SK-N-SH treated with all-trans-retinoic acid at 6 μM for 48 hours (cell line): ENCODE data around the gene NFYA.

Source experiments
- ARNTL ChIP-seq: fragments of 450-650 bp; formaldehyde crosslinking; IDR thresholded peaks from 2 replicates; pipeline ENCODE4 v1.5.0; 2020; ENCODE audit warnings: low read depth, mild to moderate bottlenecking, moderate library complexity, borderline replicate concordance
- CREB5 ChIP-seq: fragments of 250-450 bp; sonication (Bioruptor Pico); IDR thresholded peaks from 2 replicates; pipeline ENCODE4 v1.5.1; 2020; ENCODE audit warnings: low read depth, mild to moderate bottlenecking, moderate library complexity
- GLIS3 ChIP-seq: fragments of 250-450 bp; sonication (Bioruptor Pico); IDR thresholded peaks from 2 replicates; pipeline ENCODE4 v1.5.0; 2020; ENCODE audit warnings: mild to moderate bottlenecking, moderate library complexity
- OSR1 ChIP-seq: fragments of 250-450 bp; sonication (Bioruptor Pico); IDR thresholded peaks from 2 replicates; pipeline ENCODE4 v1.8.0; 2022; ENCODE audit warnings: moderate library complexity, mild to moderate bottlenecking, inconsistent platforms
- PATZ1 ChIP-seq: fragments of 250-450 bp; sonication (Bioruptor Pico); IDR thresholded peaks from 2 replicates; pipeline ENCODE4 v1.8.0; 2020; ENCODE audit warnings: mild to moderate bottlenecking, moderate library complexity, borderline replicate concordance
- POU6F1 ChIP-seq: fragments of 250-450 bp; sonication (Bioruptor Pico); IDR thresholded peaks from 2 replicates; pipeline ENCODE4 v1.8.0; 2021; ENCODE audit warnings: low read depth, mild to moderate bottlenecking, moderate library complexity, borderline replicate concordance
- RARB ChIP-seq: fragments of 250-450 bp; sonication (Bioruptor Pico); IDR thresholded peaks from 2 replicates; pipeline ENCODE4 v1.8.0; 2021; ENCODE audit warnings: mild to moderate bottlenecking, moderate library complexity
- TOX ChIP-seq: fragments of 250-450 bp; sonication (Bioruptor Pico); IDR thresholded peaks from 2 replicates; pipeline ENCODE4 v1.8.0; 2021; ENCODE audit warnings: mild to moderate bottlenecking, moderate library complexity, borderline replicate concordance
- ZC3H10 ChIP-seq: fragments of 250-450 bp; sonication (Bioruptor Pico); IDR thresholded peaks from 2 replicates; pipeline ENCODE4 v1.5.1; 2021; ENCODE audit warnings: mild to moderate bottlenecking, moderate library complexity
- ZNF565 ChIP-seq: fragments of 450-650 bp; formaldehyde crosslinking; conservative IDR thresholded peaks from 2 replicates; pipeline ENCODE4 v1.5.0; 2020; ENCODE audit warnings: low read depth, mild to moderate bottlenecking, moderate library complexity

GRCh38 chr6:41078101-41078500 is 5.3 kb downstream of the NFYA start:
- no peak for TF ChIP-seq GLIS3 (CRISPR knock-in tag)
- no peak for TF ChIP-seq POU6F1 (CRISPR knock-in tag)
- TF ChIP-seq RARB (CRISPR knock-in tag) = no peak
- no peak for TF ChIP-seq TOX
- no peak for TF ChIP-seq ZNF565 (CRISPR knock-in tag)
- no peak for TF ChIP-seq ARNTL
- TF ChIP-seq ZC3H10 = no peak
- TF ChIP-seq PATZ1 (CRISPR knock-in tag) = no peak
- no peak for TF ChIP-seq CREB5
- TF ChIP-seq OSR1 = no peak
